ENCODE results near the gene TBC1D3B.
"Not testable (repeated sequence)": the region's sequence is repeated elsewhere in the genome, so short reads cannot be mapped to it uniquely, and the experiment has no call there.

Gene TBC1D3B

GRCh38 chr17:36201102-36201501 is 24.7 kb upstream of the TBC1D3B start:
- not testable (repeated sequence) for DNase-seq (ENCODE audit: low spot score)

GRCh38 chr17:36198831-36199465 is 22.5 kb upstream of the TBC1D3B start:
- DNase-seq (ENCODE audit: low spot score): no peak

DNA sequence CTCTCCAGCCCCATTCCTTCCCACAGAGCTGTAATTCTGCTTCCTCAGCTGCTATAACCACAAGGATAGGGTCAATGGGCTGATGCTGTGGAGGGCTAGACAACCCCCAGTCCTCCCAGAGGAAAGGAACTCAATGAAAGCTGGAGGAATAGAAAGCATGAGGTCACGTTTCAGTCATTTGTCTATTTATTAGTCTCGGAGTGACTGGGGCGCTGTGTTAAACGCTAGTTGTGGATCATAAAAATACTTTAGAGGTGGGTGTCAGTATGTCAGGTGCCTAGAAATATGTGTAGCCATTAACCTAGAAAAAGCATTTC is 20.9 kb upstream of the TBC1D3B start:
- DNase-seq (ENCODE audit: low spot score): no peak

- DNase-seq (ENCODE audit: low spot score): no peak
Observed at GRCh38 chr17:36196131-36196486, 19.7 kb upstream of the TBC1D3B start.

DNA sequence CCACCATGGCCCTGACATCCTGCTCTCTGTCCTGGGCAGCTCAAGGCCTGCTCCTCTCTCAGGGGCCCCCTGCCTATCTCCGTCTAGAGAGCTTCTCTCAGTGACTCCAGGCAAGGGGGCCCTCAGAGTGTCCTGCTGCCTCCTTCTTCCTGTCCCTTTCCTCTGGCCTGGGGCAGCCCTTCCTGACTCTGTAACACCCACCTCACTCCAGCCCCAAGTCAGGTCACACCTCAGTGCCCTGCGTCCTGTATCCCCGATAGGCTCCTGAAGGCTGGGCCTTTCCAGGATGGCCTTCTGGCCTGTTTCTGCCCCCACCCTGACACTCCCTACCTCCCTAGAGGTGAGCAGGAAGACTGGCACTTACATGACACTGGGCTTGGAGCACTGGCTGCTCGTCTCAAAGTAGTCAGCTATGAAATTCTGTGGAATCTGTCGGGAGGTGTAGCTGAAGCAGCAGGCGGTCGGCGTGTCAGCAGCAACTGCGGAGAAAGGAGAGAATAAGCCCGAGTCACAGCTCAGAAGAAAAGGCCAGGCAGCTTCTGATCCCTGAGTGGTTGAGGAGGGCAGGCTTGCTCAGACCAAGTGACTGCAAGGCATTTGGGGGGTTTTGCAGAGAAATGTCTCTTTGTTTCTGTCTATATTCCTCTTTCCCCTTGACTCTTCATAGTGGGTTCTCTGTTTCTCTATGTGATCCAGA is 19.1 kb upstream of the TBC1D3B start:
- DNase-seq (ENCODE audit: low spot score): no peak

DNA sequence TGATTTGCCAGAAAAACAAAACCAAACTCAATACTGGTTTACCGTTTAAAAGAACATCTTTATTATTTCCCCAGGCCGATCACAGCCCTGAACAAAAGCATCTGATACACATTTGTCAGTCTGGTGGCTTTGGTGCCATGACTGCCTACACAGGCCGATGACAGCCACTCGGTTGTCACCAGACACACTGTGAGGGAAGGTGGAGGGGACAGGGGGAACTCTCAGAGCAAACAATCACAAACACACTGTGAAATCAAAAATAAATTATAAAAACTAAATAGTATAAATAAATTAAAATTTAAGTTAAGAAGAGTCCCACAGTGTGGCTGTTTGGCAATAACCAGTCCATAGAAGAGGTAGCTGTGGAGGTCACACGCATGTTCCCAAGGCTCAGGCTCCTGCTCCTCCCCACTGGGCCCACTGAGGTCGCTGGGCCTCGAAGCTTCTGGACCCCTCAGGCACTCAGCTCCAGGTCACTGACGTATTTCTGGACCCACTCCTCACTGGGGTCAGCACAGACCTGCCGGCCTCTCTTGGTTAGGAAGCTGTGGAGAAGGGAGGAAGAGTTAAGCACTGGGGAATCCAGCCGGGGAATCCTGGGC is 18.5 kb upstream of the TBC1D3B start:
- not testable (repeated sequence) for DNase-seq (ENCODE audit: low spot score)

GRCh38 chr17:36194147-36194831 is 17.9 kb upstream of the TBC1D3B start:
- not testable (repeated sequence) for DNase-seq (ENCODE audit: low spot score)

GRCh38 chr17:36193216-36193775 is 16.9 kb upstream of the TBC1D3B start:
- no peak for DNase-seq (ENCODE audit: low spot score)

GRCh38 chr17:36190549-36191330 is 14.3 kb upstream of the TBC1D3B start:
- not testable (repeated sequence) for DNase-seq (ENCODE audit: low spot score)

- DNase-seq (ENCODE audit: low spot score): not testable (repeated sequence)
Observed at GRCh38 chr17:36189993-36190392, 13.6 kb upstream of the TBC1D3B start.

GRCh38 chr17:36188891-36189306 is 12.5 kb upstream of the TBC1D3B start:
- DNase-seq (ENCODE audit: low spot score): no peak

GRCh38 chr17:36187943-36188665 is 11.7 kb upstream of the TBC1D3B start:
- DNase-seq (ENCODE audit: low spot score): not testable (repeated sequence)

- not testable (repeated sequence) for DNase-seq (ENCODE audit: low spot score)
Observed at GRCh38 chr17:36186810-36187763, 10.7 kb upstream of the TBC1D3B start.

DNA sequence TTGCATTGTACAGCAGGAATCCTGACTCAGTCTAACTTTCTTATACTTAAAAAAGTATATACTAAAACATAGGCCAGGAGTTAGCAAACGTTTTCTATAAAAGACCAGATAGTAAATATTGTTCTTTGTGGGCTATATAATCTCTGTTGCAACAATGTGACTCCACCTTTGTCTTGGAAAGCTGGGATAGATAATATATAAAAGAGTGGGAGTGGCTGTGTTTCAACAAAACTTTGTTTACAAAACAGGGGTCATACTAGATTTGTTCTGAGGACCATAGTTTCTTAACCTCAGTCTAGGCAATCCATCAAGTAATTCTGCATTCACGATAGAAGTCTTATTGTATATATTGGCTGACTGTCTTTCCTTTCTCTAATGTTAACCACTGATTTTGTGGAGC is 9.0 kb upstream of the TBC1D3B start:
- no peak for DNase-seq (ENCODE audit: low spot score)

DNA sequence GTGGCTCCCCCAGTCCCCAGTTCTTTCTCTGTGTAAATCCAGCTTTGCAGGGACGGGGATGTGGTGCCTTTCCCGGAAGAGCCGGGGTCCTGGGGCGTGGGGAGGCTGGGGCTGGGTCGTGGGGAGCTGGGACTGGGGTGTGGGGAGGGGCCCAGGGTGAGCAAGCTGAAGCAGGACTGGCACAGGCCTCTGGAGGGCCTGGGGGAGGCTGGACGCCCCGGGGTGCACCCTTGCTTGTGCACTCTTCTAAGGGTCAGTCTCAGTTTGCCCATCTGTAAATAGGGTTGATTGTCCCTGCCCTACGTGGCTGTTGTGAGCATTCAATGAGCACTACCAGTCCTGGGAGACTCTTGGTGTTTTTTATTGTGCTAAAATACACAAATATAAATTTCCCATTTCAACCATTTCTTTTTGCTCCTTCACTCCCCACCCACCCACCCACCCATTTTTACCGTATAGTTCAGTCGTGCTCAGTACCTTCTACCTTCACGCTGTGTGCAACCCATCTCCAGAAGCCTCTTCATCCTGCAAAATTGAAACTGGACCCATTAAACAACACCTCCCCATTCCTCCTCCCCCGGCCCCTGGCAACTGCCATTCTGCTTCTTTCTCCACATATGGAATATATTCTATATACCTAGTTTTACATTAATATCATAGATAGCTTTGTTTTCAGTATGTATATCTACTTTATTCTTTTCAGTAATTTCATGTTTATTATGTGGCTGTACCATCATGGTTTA is 7.8 kb upstream of the TBC1D3B start:
- DNase-seq (ENCODE audit: low spot score): no peak

DNA sequence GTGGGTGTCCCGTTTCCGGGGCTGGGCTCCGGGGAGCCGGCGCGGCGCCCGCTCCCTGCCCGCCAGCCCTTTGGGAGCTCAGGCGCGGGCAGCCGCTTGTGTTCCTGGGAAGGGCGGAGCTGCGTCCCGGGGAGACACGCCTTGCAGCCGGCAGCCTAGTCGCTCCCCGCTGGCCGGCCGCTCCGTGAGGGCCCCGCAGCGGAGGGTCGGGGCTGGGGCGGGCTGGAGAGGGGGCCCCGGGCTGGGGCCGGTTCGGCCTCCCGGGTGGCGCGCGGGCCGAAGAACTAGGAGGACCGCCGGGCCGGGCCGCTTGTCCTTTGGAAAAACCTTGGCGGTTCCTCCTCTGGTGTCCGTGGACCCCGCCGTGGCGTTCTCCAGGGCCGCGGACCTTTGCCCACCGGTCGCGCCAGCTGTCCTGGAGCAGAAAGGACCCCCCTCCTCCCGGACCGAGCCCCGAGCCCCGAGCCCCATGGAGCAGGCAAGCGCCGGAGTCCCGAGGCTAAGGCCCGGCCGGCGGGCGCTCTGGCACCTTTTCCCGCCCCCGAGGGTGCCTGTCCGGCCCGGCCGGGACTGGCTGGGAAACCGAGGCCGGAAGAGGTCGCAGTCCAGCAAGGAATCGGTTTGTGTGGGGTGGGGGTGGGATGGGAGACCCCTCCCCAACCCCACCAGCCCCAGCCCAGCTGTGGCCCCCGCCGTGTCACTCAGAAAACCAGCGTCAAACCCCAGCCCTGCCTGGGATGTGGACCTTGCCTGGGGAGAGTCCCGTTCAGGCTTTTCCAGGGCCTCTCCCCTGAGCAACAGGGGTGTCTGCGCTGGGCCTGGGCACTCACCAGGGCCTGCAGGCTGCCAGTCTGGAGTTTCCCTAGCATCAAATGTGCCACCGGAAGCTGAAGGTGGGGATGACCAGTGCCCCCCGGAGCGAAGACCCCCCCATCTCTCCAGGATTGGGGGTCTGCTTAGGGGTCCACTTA is 6.8 kb upstream of the TBC1D3B start:
- peak; percentile 92 for DNase-seq (ENCODE audit: low spot score)

GRCh38 chr17:36182176-36183000 is 6.0 kb upstream of the TBC1D3B start:
- DNase-seq (ENCODE audit: low spot score): peak; percentile 34

Measured in AG08395 (cell line).